ENCODE measurements around the gene NIP7.

GRCh38 chr16:69381231-69381630 is 41.7 kb downstream of the NIP7 start:
- TF ChIP-seq CTCF (IDR thresholded peaks at IDR 0.05) (no peak), POLR2A (IDR thresholded peaks at IDR 0.05) (no peak)

Measured in testis (tissue), 2 donors.